8988T (cell line): Measurements from ENCODE around the gene GNA12.
"Not testable (repeated sequence)": the region's sequence is repeated elsewhere in the genome, so short reads cannot be mapped to it uniquely, and the experiment has no call there.

Experiments used
- DNase-seq: peaks from one replicate; pipeline ENCODE4 v3.0.0; 2011

Gene GNA12

GRCh38 chr7:2688409-2689342 is 155.4 kb downstream of the GNA12 start:
- DNase-seq: no peak

- DNase-seq: no peak
Measured at GRCh38 chr7:2687881-2688318, 156.2 kb downstream of the GNA12 start, which contains the start of gene AMZ1. AMZ1 (plus strand) TSS chr7:2688202; CDS start chr7:2700452, 12,250 bp downstream.

GRCh38 chr7:2687338-2687869 is 156.7 kb downstream of the GNA12 start:
- no peak for DNase-seq

- DNase-seq: no peak
Measured at GRCh38 chr7:2686101-2686500, 158.0 kb downstream of the GNA12 start.

- no peak for DNase-seq
Measured at GRCh38 chr7:2684501-2684900, 159.6 kb downstream of the GNA12 start.

- no peak for DNase-seq
Measured at GRCh38 chr7:2681929-2682799, 161.9 kb downstream of the GNA12 start.

- peak; percentile 91 for DNase-seq
Measured at GRCh38 chr7:2680792-2681490, 163.2 kb downstream of the GNA12 start.

- DNase-seq: no peak
Measured at GRCh38 chr7:2680256-2680655, 163.9 kb downstream of the GNA12 start.

- not testable (repeated sequence) for DNase-seq
Measured at GRCh38 chr7:2679135-2680127, 164.7 kb downstream of the GNA12 start.

- not testable (repeated sequence) for DNase-seq
Measured at GRCh38 chr7:2678454-2678853, 165.7 kb downstream of the GNA12 start.
